HUES64 (cell line): ENCODE measurements around the gene DCP1A.
A peak's percentile ranks its signal among the peaks of the same experiment; 100 is the strongest.
"Not testable (repeated sequence)": the region's sequence is repeated elsewhere in the genome, so short reads cannot be mapped to it uniquely, and the experiment has no call there.

Experiments used
- H3K27ac ChIP-seq: 2 replicates; pipeline ENCODE4 v1.7.0; 2013; ENCODE audit warnings: low read depth, low read length, inconsistent platforms
- H3K27me3 ChIP-seq: 2 replicates; pipeline ENCODE4 v1.6.1; 2013; ENCODE audit warnings: mild to moderate bottlenecking, low read length; ENCODE audit not compliant: insufficient read depth
- H3K36me3 ChIP-seq: 2 replicates; pipeline ENCODE4 v1.6.1; 2013; ENCODE audit warnings: mild to moderate bottlenecking, low read length; ENCODE audit not compliant: insufficient read depth
- H3K4me1 ChIP-seq: 2 replicates; pipeline ENCODE4 v1.6.1; 2013; ENCODE audit warnings: mild to moderate bottlenecking, low read length, moderate library complexity; ENCODE audit not compliant: insufficient read depth
- H3K4me3 ChIP-seq: 2 replicates; pipeline ENCODE4 v1.5.1; 2013; ENCODE audit warnings: mild to moderate bottlenecking, low read length, moderate library complexity
- H3K9ac ChIP-seq: 2 replicates; pipeline ENCODE4 v1.6.1; 2013; ENCODE audit warnings: mild to moderate bottlenecking, low read depth, low read length
- H3K9me3 ChIP-seq: 2 replicates; pipeline ENCODE4 v1.6.1; 2013; ENCODE audit warnings: low read depth, low read length; ENCODE audit not compliant: insufficient read depth
- WGBS: fragments of 150-250, 120-280 bp; methylation state at CpG from one replicate; pipeline ENCODE4 v1.1.7; 2013; ENCODE audit warnings: missing lambda C conversion rate; 5-methylcytosine and 5-hydroxymethylcytosine counted together

Gene DCP1A

DNA sequence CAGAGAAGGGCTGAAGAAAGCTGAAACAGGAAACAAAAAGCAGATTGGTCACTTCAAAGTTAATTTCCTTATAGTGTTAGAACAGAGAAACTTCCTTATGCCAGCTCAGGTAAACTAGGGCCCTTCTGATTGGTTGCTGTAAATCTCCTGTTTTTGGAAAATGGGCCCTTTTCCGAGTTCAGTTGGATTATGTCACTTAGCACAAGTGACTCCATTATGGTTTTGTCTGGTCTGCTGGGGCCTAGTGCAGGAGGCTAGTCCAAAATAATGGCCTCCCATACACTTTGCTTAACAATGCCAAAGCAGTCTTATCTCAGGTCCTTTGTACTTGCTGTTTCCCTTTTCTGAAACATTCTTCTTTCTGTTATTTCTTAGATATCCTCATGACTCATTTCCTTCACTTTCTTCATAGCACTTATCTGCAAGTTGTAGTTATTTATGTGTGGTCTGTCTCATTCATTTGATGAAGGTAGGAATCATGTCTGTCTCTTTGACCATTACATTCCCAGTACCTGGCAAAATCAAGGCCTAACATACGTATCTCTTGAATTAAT is 7.7 kb upstream of the DCP1A start:
- no peaks in the 10 kb centered on the region for H3K4me1 ChIP-seq
- H3K36me3 ChIP-seq = no peaks in the 10 kb centered on the region
- H3K4me3 ChIP-seq = no peak overlapping the region
- no peak overlapping the region for H3K27ac ChIP-seq
- no peak overlapping the region for H3K9ac ChIP-seq
- H3K27me3 ChIP-seq = no peaks in the 10 kb centered on the region
- WGBS = 81% methylated on average over 1 of the region's 2 CpGs
- H3K9me3 ChIP-seq = no peaks in the 10 kb centered on the region

- Histone ChIP-seq H3K9me3 (no peaks in the 10 kb centered on the region), H3K36me3 (no peaks in the 10 kb centered on the region), H3K4me1 (no peaks in the 10 kb centered on the region), H3K27me3 (no peaks in the 10 kb centered on the region), H3K27ac (no peak overlapping the region), H3K9ac (no peak overlapping the region), H3K4me3 (no peak overlapping the region)
- 91% methylated on average over 1 of the region's 2 CpGs for WGBS
These were observed 5.9 kb upstream of the DCP1A start for GRCh38 chr3:53353202-53353601.

DNA sequence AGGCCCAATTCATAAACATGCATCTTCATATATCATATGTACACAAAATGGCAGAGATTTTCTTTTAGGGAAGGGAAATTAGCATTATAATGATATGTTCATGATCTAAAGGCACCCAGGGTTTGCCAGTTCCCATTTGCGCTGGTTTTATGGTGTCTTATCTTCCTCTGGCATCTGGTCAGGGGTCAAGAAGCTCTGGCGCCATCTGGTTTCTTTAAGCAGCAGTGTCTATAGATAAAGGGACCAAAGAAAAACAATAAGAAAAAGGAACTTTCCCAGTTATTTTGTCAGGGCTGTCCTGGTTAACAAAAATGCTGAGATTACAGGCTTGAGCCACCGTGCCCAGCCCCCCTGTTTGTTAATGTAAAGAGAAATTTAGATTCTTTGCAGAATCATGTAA is 3.3 kb upstream of the DCP1A start:
- no peaks in the 10 kb centered on the region for H3K36me3 ChIP-seq
- H3K9ac ChIP-seq = no peak overlapping the region
- H3K27me3 ChIP-seq = no peaks in the 10 kb centered on the region
- no peak overlapping the region for H3K4me3 ChIP-seq
- no peaks in the 10 kb centered on the region; the same call in 1 of the 2 replicates for H3K4me1 ChIP-seq
- WGBS = 29% methylated on average over 3 of the region's 3 CpGs
- peak overlapping the region; percentile 21; the same call in 1 of the 2 replicates for H3K27ac ChIP-seq
- no peaks in the 10 kb centered on the region for H3K9me3 ChIP-seq

- not testable (repeated sequence) for H3K9me3 ChIP-seq, H3K27me3 ChIP-seq, H3K4me1 ChIP-seq
- peak overlapping the region; percentile 98 for H3K4me3 ChIP-seq
- WGBS = 92% methylated on average over 19 of the region's 19 CpGs
- peak overlapping the region; percentile 93 for H3K9ac ChIP-seq
- H3K27ac ChIP-seq = peak overlapping the region; percentile 95
- peaks cover 15% of the 10 kb centered on the region for H3K36me3 ChIP-seq
These were observed 775 bp upstream of the DCP1A start for GRCh38 chr3:53348118-53348517.

DNA sequence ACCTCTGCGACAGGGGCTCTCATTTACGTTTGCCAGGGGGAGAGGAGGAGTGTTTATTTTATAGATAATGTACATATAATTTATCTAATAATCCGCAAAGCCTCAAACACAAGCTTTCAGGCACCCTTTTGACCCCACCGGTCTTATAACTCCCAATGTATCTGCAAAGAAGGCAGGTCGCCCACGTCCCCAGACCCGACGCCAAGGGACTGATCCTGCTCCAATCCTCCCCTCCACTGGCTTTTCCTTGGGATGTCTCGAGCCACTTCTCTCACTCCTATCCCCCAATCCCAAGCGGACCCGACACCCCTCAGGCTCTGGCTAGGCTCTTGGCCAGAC is 452 bp downstream of the DCP1A start:
- H3K4me1 ChIP-seq = no peaks in the 10 kb centered on the region; the same call in 1 of the 2 replicates
- peak overlapping the region; percentile 94 for H3K27ac ChIP-seq
- no peaks in the 10 kb centered on the region for H3K27me3 ChIP-seq
- H3K9me3 ChIP-seq = no peaks in the 10 kb centered on the region
- WGBS = under 1% methylated on average over 9 of the region's 11 CpGs
- H3K9ac ChIP-seq = peak overlapping the region; percentile 93
- H3K4me3 ChIP-seq = peak overlapping the region; percentile 98
- peaks cover 27% of the 10 kb centered on the region for H3K36me3 ChIP-seq

DNA sequence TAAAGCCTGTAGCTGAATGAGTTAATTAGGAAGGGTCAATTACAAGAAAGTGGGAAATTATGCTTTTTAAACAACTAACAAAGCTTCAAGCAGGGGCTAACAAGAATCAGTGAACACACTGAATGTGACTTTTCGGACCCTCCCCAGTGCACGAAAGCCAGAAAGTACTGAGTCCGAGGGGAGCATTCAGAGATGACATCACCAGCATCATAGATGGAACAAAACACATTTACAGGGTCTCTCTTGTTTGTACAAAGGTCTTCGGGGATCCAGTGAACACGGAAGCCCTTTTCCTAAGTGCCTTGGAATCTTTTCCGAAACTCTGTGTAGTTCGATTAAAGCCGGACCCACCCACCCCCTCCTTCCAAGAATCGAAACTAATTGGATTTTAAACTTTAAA is 829 bp downstream of the DCP1A start:
- H3K4me1 ChIP-seq = no peaks in the 10 kb centered on the region; the same call in 1 of the 2 replicates
- peaks cover 31% of the 10 kb centered on the region for H3K36me3 ChIP-seq
- 2% methylated on average over 9 of the region's 9 CpGs for WGBS
- H3K27me3 ChIP-seq = no peaks in the 10 kb centered on the region
- H3K9ac ChIP-seq = peak overlapping the region; percentile 93
- H3K4me3 ChIP-seq = peak overlapping the region; percentile 98
- no peaks in the 10 kb centered on the region for H3K9me3 ChIP-seq
- no peak overlapping the region for H3K27ac ChIP-seq

DNA sequence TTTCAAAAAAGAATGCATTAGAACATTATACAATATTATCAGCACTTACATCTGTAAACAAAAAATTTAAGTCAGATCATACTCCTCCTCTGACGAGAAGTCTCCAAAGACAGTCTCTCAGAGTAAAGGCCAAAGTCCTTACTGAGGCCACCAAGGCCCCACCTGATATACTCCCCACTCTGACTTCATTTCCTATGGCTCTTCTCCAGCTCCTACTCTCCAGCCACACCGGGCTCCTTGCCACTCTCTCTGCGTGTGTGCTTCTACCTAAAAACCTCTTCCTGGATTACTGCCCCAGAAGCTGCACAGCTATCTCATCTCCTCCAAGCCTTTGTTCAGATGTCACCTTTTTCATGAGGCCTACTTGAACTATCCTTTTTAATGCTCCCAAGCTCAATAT is 5.0 kb downstream of the DCP1A start:
- Histone ChIP-seq H3K4me1 (no peaks in the 10 kb centered on the region; the same call in 1 of the 2 replicates), H3K36me3 (peaks cover 68% of the 10 kb centered on the region), H3K9me3 (no peaks in the 10 kb centered on the region), H3K9ac (no peak overlapping the region), H3K27me3 (no peaks in the 10 kb centered on the region), H3K27ac (no peak overlapping the region), H3K4me3 (no peak overlapping the region)
- WGBS = 96% methylated on average over 3 of the region's 3 CpGs

DNA sequence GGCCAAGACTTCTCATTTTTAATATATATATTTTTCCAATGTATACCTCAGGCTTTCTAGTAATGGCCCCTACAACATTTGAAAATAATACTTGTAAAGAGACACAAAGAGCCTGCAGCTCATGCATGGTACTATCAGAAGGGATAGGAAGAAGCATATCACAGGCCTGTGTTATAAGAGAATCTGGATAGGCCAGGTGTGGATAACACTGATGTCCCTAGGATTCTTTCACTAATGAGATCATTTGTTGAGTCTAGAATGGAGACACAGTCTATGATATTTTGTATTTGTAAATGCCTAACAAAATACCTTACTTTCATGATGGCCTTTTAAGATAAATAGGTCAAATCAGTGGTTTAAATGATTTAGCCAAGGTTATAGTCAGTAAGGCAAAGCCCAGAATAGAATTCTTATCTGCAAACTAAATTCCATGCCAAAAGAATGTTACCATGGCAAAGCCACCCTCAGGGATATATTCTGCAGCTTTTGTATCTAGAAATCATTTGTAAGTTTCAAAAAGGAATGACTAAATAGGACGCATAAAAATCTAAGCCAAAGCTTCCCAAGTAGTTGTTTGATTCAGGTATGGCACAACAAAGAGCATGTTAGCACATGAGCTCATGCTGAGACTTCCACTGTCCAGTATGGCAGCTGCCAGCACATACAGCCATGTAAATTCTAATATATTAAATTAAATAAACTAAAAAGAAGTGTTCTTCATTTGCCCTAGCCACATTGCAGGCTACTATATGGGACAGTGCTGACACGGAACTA is 10.0 kb downstream of the DCP1A start:
- WGBS = 96% methylated on average over 2 of the region's 2 CpGs
- Histone ChIP-seq H3K9ac (no peak overlapping the region), H3K36me3 (peaks cover 85% of the 10 kb centered on the region), H3K27me3 (no peaks in the 10 kb centered on the region), H3K4me1 (no peaks in the 10 kb centered on the region), H3K9me3 (no peaks in the 10 kb centered on the region), H3K27ac (no peak overlapping the region), H3K4me3 (no peak overlapping the region)

GRCh38 chr3:53334742-53335141 is 12.6 kb downstream of the DCP1A start:
- 95% methylated on average over 3 of the region's 6 CpGs for WGBS
- H3K4me3 ChIP-seq = no peak overlapping the region
- no peaks in the 10 kb centered on the region for H3K27me3 ChIP-seq
- no peaks in the 10 kb centered on the region for H3K9me3 ChIP-seq
- no peaks in the 10 kb centered on the region for H3K4me1 ChIP-seq
- H3K36me3 ChIP-seq = peaks cover 73% of the 10 kb centered on the region
- no peak overlapping the region for H3K9ac ChIP-seq
- H3K27ac ChIP-seq = no peak overlapping the region

GRCh38 chr3:53331871-53332270 is 15.5 kb downstream of the DCP1A start:
- 100% methylated on average over 1 of the region's 1 CpG for WGBS
- no peak overlapping the region for H3K9ac ChIP-seq
- H3K36me3 ChIP-seq = peaks cover 67% of the 10 kb centered on the region
- peaks cover 4% of the 10 kb centered on the region for H3K9me3 ChIP-seq
- H3K4me1 ChIP-seq = no peaks in the 10 kb centered on the region
- no peaks in the 10 kb centered on the region for H3K27me3 ChIP-seq
- no peak overlapping the region for H3K4me3 ChIP-seq
- no peak overlapping the region for H3K27ac ChIP-seq

GRCh38 chr3:53329897-53330296 is 17.4 kb downstream of the DCP1A start:
- peaks cover 60% of the 10 kb centered on the region for H3K36me3 ChIP-seq
- peaks cover 6% of the 10 kb centered on the region for H3K9me3 ChIP-seq
- no peaks in the 10 kb centered on the region for H3K27me3 ChIP-seq
- H3K4me3 ChIP-seq = no peak overlapping the region
- 90% methylated on average over 1 of the region's 1 CpG for WGBS
- H3K27ac ChIP-seq = no peak overlapping the region
- H3K4me1 ChIP-seq = no peaks in the 10 kb centered on the region
- no peak overlapping the region for H3K9ac ChIP-seq
